ENCODE measurements around the gene PSMC2.

- TF ChIP-seq EZH2 (IDR thresholded peaks at IDR 0.05) (no peak), CTCF (IDR thresholded peaks at IDR 0.05) (no peak), EZH2phosphoT487 (IDR thresholded peaks at IDR 0.05) (no peak)
Measured at GRCh38 chr7:103369432-103369831, 22.0 kb downstream of the PSMC2 start.

Data from neural progenitor cell (in vitro differentiated cells).